Astrocyte (in vitro differentiated cells and primary cell): ENCODE measurements around the gene GALNT17.

Source experiments
- CTCF ChIP-seq: IDR thresholded peaks from 2 replicates; pipeline ENCODE4 v1.5.1; 2011; ENCODE audit warnings: low read depth, mild to moderate bottlenecking, inconsistent platforms, low read length, moderate library complexity; ENCODE audit not compliant: insufficient read depth
- EZH2 ChIP-seq: IDR thresholded peaks from 2 replicates; pipeline ENCODE4 v1.6.1; 2012; ENCODE audit warnings: mild to moderate bottlenecking, low read length, inconsistent platforms; ENCODE audit not compliant: insufficient read depth

GRCh38 chr7:71543396-71543795 lies 411.5 kb downstream of the GALNT17 start:
- no peak for TF ChIP-seq CTCF
- no peak for TF ChIP-seq EZH2
